GM12878 (cell line): ENCODE measurements around the gene CHKA. TPM values are rescaled to one million over a fixed set of nuclear protein-coding genes. Genes with fewer than 3 reads are reported as not detected.

ENCODE experiments used
- ATAC-seq: fragments of 200-7000 bp; cut with Tn5 transposase; 3 replicates; pipeline ENCODE4 v1.9.1; 2020; ENCODE audit warnings: mild to moderate bottlenecking, moderate library complexity
- BruUV-seq: library from RNA; stranded (reverse); fragments of 400-500 nt; replicated peaks from 2 replicates; lab custom pipeline; 2021; lab: Mats Ljungman, UMichigan
- CTCF ChIA-PET: fragments of 300-600 bp; sonication (Branson Sonifier 250); formaldehyde crosslinking; extraction: SDS; loops from one replicate; lab custom pipeline; 2021; ENCODE audit warnings: inconsistent platforms; lab: Yijun Ruan, JAX
- POLR2A ChIA-PET: fragments of 350-600 bp; formaldehyde crosslinking; extraction: SDS; loops from one replicate; lab custom pipeline; 2021; ENCODE audit warnings: inconsistent platforms; lab: Charles Lee
- RAD21 ChIA-PET: fragments of 300-600 bp; sonication (Branson Sonifier 250); formaldehyde crosslinking; loops from one replicate; lab custom pipeline; 2023; ENCODE audit warnings: antibody characterized with exemption; ENCODE audit not compliant: unreplicated experiment; lab: Charles Lee
- SMC1A ChIA-PET: fragments of 300-600 bp; sonication (Branson Sonifier 250); formaldehyde crosslinking; loops from one replicate; lab custom pipeline; 2023; ENCODE audit not compliant: unreplicated experiment, uncharacterized antibody; lab: Charles Lee
- DNase-seq: peaks from one replicate; pipeline ENCODE4 v3.0.0-alpha.2; 2011; ENCODE audit warnings: low read depth, low spot score
- FAIRE-seq: peaks from 3 replicates; lab custom pipeline; 2011; peaks lifted over from hg19 to GRCh38; lab: Jason Lieb, UNC
- H2AFZ ChIP-seq: 2 replicates; pipeline ENCODE4 v1.6.0; 2011; ENCODE audit warnings: low read depth, low read length, control low read depth; ENCODE audit not compliant: control insufficient read depth
- H3K27ac ChIP-seq: 2 replicates; pipeline ENCODE4 v1.5.1; 2011; ENCODE audit warnings: control low read depth; ENCODE audit not compliant: control insufficient read depth, insufficient read depth
- H3K27me3 ChIP-seq, 2 experiments: replicated peaks in 1 of 2; 2 replicates each; pipeline versions ENCODE4 v1.6.0 to v1.6.1; 2011; ENCODE audit warnings: low read length in 1 of 2; ENCODE audit not compliant: control insufficient read depth in 2 of 2, insufficient read depth in 2 of 2
- H3K36me3 ChIP-seq, 2 experiments: 2 replicates each; pipeline ENCODE4 v1.5.1; 2011; ENCODE audit warnings: low read length in 1 of 2; ENCODE audit not compliant: control insufficient read depth in 2 of 2, insufficient read depth in 2 of 2
- H3K4me1 ChIP-seq: 2 replicates; pipeline ENCODE4 v1.6.1; 2011; ENCODE audit warnings: mild to moderate bottlenecking, low read length, moderate library complexity, mixed read lengths; ENCODE audit not compliant: control insufficient read depth, insufficient read depth
- H3K4me2 ChIP-seq: 2 replicates; pipeline ENCODE4 v1.6.0; 2011; ENCODE audit warnings: control low read depth; ENCODE audit not compliant: control insufficient read depth, insufficient read depth
- H3K4me3 ChIP-seq: fragments of 200-600 bp; sonication (generic); 2 replicates; pipeline ENCODE4 v1.5.1; 2016
- H3K79me2 ChIP-seq: 2 replicates; pipeline ENCODE4 v1.6.0; 2011; ENCODE audit warnings: low read length; ENCODE audit not compliant: control insufficient read depth, insufficient read depth
- H3K9ac ChIP-seq: 2 replicates; pipeline ENCODE4 v1.8.0; 2011; ENCODE audit warnings: low read length, control low read depth, mixed read lengths; ENCODE audit not compliant: control insufficient read depth, insufficient read depth
- H3K9me3 ChIP-seq: replicated peaks from 3 replicates; pipeline ENCODE4 v1.5.1; 2011; ENCODE audit warnings: mild to moderate bottlenecking, low read length; ENCODE audit not compliant: control insufficient read depth, insufficient read depth
- H4K20me1 ChIP-seq: 2 replicates; pipeline ENCODE4 v1.6.0; 2011; ENCODE audit not compliant: control insufficient read depth, insufficient read depth
- EP300 ChIP-seq, 2 experiments: fragments of 150-350 bp in 1 of 2; IDR thresholded peaks; 2 replicates each; pipeline ENCODE4 v1.6.1; 2011 to 2012; ENCODE audit warnings: low read depth in 2 of 2, low read length in 2 of 2, borderline replicate concordance in 1 of 2, improper control_type of control experiment in 1 of 2, inconsistent platforms in 1 of 2; ENCODE audit not compliant: control insufficient read depth in 1 of 2
- MTA2 ChIP-seq: fragments of 450-650 bp; IDR thresholded peaks from 2 replicates; pipeline ENCODE4 v1.6.1; 2016; ENCODE audit warnings: low read depth, mild to moderate bottlenecking, moderate library complexity
- POLR2A ChIP-seq: IDR thresholded peaks from 2 replicates; pipeline ENCODE4 v1.6.1; 2011; ENCODE audit warnings: low read depth, mild to moderate bottlenecking, low read length
- SPI1 ChIP-seq: IDR thresholded peaks from 2 replicates; pipeline ENCODE4 v1.6.1; 2011; ENCODE audit warnings: low read depth, mild to moderate bottlenecking, low read length, moderate library complexity, borderline replicate concordance; ENCODE audit not compliant: insufficient read depth
- WRNIP1 ChIP-seq: IDR thresholded peaks from 2 replicates; pipeline ENCODE4 v1.6.1; 2011; ENCODE audit warnings: low read depth, low read length, improper control_type of control experiment, borderline replicate concordance
- ZNF207 ChIP-seq: fragments of 450-650 bp; IDR thresholded peaks from 2 replicates; pipeline ENCODE4 v1.6.1; 2014; ENCODE audit warnings: antibody characterized with exemption, mild to moderate bottlenecking, borderline replicate concordance
- ZSCAN29 ChIP-seq: fragments of 450-650 bp; IDR thresholded peaks from 2 replicates; pipeline ENCODE4 v1.6.1; 2017; ENCODE audit warnings: mild to moderate bottlenecking, moderate library complexity
- WGBS: methylation state at CpG from one replicate; pipeline ENCODE4 v1.1.6; 2016; ENCODE audit warnings: low lambda C conversion rate; ENCODE audit not compliant: insufficient replicate concordance, insufficient coverage; ENCODE audit errors: missing lambda C conversion rate; 5-methylcytosine and 5-hydroxymethylcytosine counted together
- in situ Hi-C: fragments of 300-500 bp; cut with MboI; formaldehyde crosslinking; loops from 9 replicates; pipeline ENCODE4 v1.14.3; 2018; ENCODE audit warnings: mixed read lengths
- intact Hi-C: fragments of 100-400 bp; cut with micrococcal nuclease; formaldehyde crosslinking; loops from one replicate; pipeline ENCODE4 v1.14.2; 2022; ENCODE audit not compliant: unreplicated experiment
- polyA plus RNA-seq, 11 experiments: library from polyadenylated mRNA; depleted of rRNA in 4 of 11; unstranded in 6 of 11; stranded (reverse) in 5 of 11; fragments of >200 nt; fragmentation: Nextera tagmentation in 4 of 11; fragmentation: Illumina TruSeq in 1 of 11; extraction: Ambion mirVana in 4 of 11; extraction: Trizol in 1 of 11; gene quantifications; 1 replicate in 1 of 11; 2 replicates in 10 of 11; pipeline versions ENCODE4 v1.2.1 to v1.2.3, GENCODE V29; 2011 to 2016; ENCODE audit warnings: inconsistent platforms in 2 of 11, missing spikeins in 2 of 11, low read depth in 1 of 11
- total RNA-seq, 4 experiments: library from RNA; depleted of rRNA in 3 of 4; stranded (reverse); fragments of >200 nt in 3 of 4; fragmentation: Illumina TruSeq in 1 of 4; extraction: Trizol in 1 of 4; gene quantifications; 2 replicates each; pipeline versions ENCODE4 v1.2.1 to v1.2.3, GENCODE V29; 2013 to 2021

Gene CHKA
- total and polyA plus RNA-seq, 10 of the 15 experiments (the other 5 are each of a cell fraction or from before 2014, with no cell fraction given): 5.2 to 29.2 (median 21.2) TPM

DNA sequence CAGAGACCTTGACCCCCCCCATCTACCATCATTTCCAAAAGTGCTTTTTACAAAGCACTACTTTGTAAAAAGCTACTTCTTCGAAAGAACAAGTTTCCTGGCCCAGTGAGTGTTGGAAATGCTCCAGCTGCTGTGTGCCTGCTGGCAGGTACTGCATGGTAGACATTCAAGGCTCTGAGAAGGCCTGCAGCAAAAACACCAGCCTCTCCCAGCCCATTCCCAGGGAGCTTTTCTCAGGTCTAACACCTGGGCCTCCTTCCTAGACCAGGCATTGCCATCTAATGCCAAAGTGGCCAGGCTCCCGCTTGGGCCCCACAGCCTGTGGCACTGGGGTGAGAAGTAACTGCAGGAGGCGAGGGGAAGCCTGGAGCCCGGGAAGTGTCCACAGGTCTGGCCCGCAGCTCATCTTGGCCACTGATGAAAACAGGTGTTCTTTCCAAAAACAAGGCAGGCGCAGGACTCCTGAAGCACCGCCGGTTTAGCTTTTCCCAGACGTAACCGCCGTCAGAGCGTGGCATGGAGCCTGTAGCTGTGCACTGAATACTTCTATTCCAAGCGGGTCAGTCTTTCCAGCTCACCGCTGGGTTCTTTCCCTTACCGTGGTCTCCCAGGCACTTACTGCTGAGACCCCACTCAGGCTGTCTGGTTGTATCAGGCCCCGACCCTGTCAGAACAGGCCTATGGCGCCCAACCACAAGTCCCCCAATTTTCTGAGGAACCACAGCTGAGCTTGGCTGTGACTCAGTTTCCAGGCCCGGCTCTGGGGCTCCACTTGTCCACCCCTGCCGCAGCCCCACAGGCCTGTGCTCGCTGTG is 83.6 kb downstream of the CHKA start (continued):
- TF ChIP-seq MTA2 (no peak), WRNIP1 (no peak), ZSCAN29 (no peak), EP300 (IDR thresholded peaks at IDR 0.05; ENCODE audit: borderline replicate concordance in 1 of 2, control insufficient read depth in 1 of 2, low read depth in 2 of 2, low read length in 2 of 2) (no peak)

DNA sequence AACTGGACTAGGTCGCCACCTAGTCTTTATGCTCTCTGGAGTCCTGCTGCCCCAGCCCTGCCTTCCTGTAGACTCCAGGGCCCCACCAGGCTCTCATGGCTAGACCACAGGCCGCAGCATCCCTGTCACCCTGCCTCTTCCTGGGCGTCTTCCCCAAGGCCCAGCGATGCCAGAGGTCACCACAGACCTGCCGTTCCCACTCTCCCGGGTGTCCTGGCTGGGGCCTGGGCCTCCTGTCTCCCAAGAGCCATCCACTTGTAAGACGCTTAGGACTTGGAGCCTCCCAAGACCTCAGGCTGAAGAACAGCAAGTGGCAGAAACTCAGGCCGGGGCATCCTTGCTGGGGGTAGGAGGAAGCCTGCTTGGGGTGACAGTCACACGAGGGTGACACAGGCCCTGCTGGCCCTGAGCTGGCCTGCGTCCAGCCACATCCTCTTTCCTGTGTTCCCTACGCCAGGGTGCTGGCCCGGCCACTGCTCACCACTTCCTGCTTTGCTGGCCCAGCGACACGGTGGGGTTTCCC is 84.4 kb downstream of the CHKA start:
- in situ Hi-C loops: no loop called here
- Histone ChIP-seq H3K27me3 (no peaks in the 10 kb centered on the region), H3K4me2 (no peak overlapping the region), H3K9ac (no peak overlapping the region; the same call in 1 of the 2 replicates), H3K36me3 (peaks cover 3 to 15% of the 10 kb centered on the region in 2 experiments; a peak in 3 of 4 replicates)
- FAIRE-seq: no peak
- no peak for TF ChIP-seq ZNF207
- peak; percentile 32; the same call in 1 of the 2 replicates for TF ChIP-seq SPI1
- peak; percentile 61 for TF ChIP-seq POLR2A
- TF ChIP-seq, all 136 proteins: peak for 2
- 44% methylated on average over 14 of the region's 14 CpGs for WGBS
- ATAC-seq (no peak), DNase-seq (no peak)
- no peak overlapping the region for H3K4me3 ChIP-seq
- ChIA-PET POLR2A (interaction anchor here (0.8 to 2.6 kb wide), 3 partner anchors 16 to 337 kb away, joined by 4 to 11 read pairs (median 7); partner anchors contain the start of gene UNC93B1), CTCF (interaction anchor here (2.2 kb wide), 1 partner anchor 28 kb away, joined by 5 read pairs; no protein-coding TSS in a partner anchor), SMC1A (interaction anchor here (1.0 kb wide), 1 partner anchor 26 kb away, joined by 3 read pairs; the partner anchor contains the start of gene ALDH3B1), RAD21 (no interaction called here)
- no peaks in the 10 kb centered on the region; the same call in 1 of the 2 replicates for H4K20me1 ChIP-seq
- intact Hi-C loops: loop anchor here (5.0 kb wide), 1 partner anchor 34 kb away; the partner anchor contains the start of gene UNC93B1
- no TSS peak for BruUV-seq
- no peaks in the 10 kb centered on the region for H3K9me3 ChIP-seq
- peaks cover 38% of the 10 kb centered on the region for H3K79me2 ChIP-seq
- H2AFZ ChIP-seq: no peak overlapping the region
- H3K27ac ChIP-seq: no peak overlapping the region
- H3K4me1 ChIP-seq: peaks cover 17% of the 10 kb centered on the region
